Activated T-cell treated with anti-CD3 and anti-CD28 coated beads, Interleukin-2, amount 50 U/mL, for 1 hour (primary cell): ENCODE data around the gene MT3.

Source experiments
- DNase-seq: peaks from one replicate; pipeline ENCODE4 v3.0.0-alpha.2; 2020

MT3 gene

GRCh38 chr16:56589141-56590039 lies at the start of gene MT3:
MT3 (plus strand) TSS chr16:56589528; CDS start chr16:56589591, 63 bp downstream.
- DNase-seq = peak; percentile 31

- no peak for DNase-seq
These were observed 49.7 kb upstream of the MT3 start for GRCh38 chr16:56539656-56540055.

- no peak for DNase-seq
These were observed 47.3 kb upstream of the MT3 start for GRCh38 chr16:56542039-56542438.

- no peak for DNase-seq
These were observed 42.0 kb upstream of the MT3 start for GRCh38 chr16:56547120-56547948.

GRCh38 chr16:56547949-56548567 lies 41.3 kb upstream of the MT3 start:
- no peak for DNase-seq

GRCh38 chr16:56549161-56549560 lies 40.2 kb upstream of the MT3 start:
- DNase-seq = no peak

- no peak for DNase-seq
These were observed 39.5 kb upstream of the MT3 start for GRCh38 chr16:56549744-56550385.

- DNase-seq = no peak
These were observed 37.3 kb upstream of the MT3 start for GRCh38 chr16:56551796-56552738.

- no peak for DNase-seq
These were observed 34.9 kb upstream of the MT3 start for GRCh38 chr16:56554441-56554840.

- DNase-seq = no peak
These were observed 31.1 kb upstream of the MT3 start for GRCh38 chr16:56558024-56558747.

- no peak for DNase-seq
These were observed 30.2 kb upstream of the MT3 start for GRCh38 chr16:56559109-56559508.

GRCh38 chr16:56560447-56560846 lies 28.9 kb upstream of the MT3 start:
- DNase-seq = no peak

GRCh38 chr16:56561126-56561525 lies 28.2 kb upstream of the MT3 start:
- no peak for DNase-seq

GRCh38 chr16:56564793-56565477 lies 24.4 kb upstream of the MT3 start, which contains the start of gene MT4:
MT4 (plus strand) TSS chr16:56565073; CDS start chr16:56565129, 56 bp downstream.
- no peak for DNase-seq

- DNase-seq = no peak
These were observed 19.4 kb upstream of the MT3 start for GRCh38 chr16:56569971-56570370.

- no peak for DNase-seq
These were observed 17.8 kb upstream of the MT3 start for GRCh38 chr16:56571525-56571924.

- no peak for DNase-seq
These were observed 14.7 kb upstream of the MT3 start for GRCh38 chr16:56574625-56575024.

- peak; percentile 82 for DNase-seq
These were observed 12.6 kb upstream of the MT3 start for GRCh38 chr16:56576585-56577299.

- no peak for DNase-seq
These were observed 12.1 kb upstream of the MT3 start for GRCh38 chr16:56577300-56577625.
